H1 (cell line): ENCODE results near the gene FAM43B. TPM values are rescaled to one million over a fixed set of nuclear protein-coding genes. Genes with fewer than 3 reads are reported as not detected.

Experiments
- CTCF ChIA-PET: fragments of 300-600 bp; sonication (Branson Sonifier 250); formaldehyde crosslinking; loops from one replicate; lab custom pipeline; 2021; ENCODE audit not compliant: partially characterized antibody; lab: Charles Lee
- POLR2A ChIA-PET: fragments of 300-600 bp; sonication (Branson Sonifier 250); formaldehyde crosslinking; loops from one replicate; lab custom pipeline; 2021; ENCODE audit warnings: inconsistent platforms; ENCODE audit not compliant: partially characterized antibody; lab: Charles Lee
- DNase-seq, 2 experiments: peaks; one replicate each; pipeline versions ENCODE4 v3.0.0 to v3.0.0-alpha.2; 2010 to 2022; ENCODE audit warnings: low spot score in 2 of 2, low read depth in 1 of 2, mixed read lengths in 1 of 2
- FAIRE-seq: peaks from 2 replicates; lab custom pipeline; 2011; peaks lifted over from hg19 to GRCh38; lab: Jason Lieb, UNC
- H2AFZ ChIP-seq: 2 replicates; pipeline ENCODE4 v1.8.1; 2012; ENCODE audit warnings: low read length, inconsistent platforms
- H2AK5ac ChIP-seq: 2 replicates; pipeline ENCODE4 v1.6.1; 2013; ENCODE audit warnings: low read depth, low read length
- H2BK120ac ChIP-seq: replicated peaks from 2 replicates; pipeline ENCODE3; 2013; ENCODE audit warnings: low read depth, low read length, inconsistent platforms
- H2BK12ac ChIP-seq: 2 replicates; pipeline ENCODE4 v1.6.1; 2013; ENCODE audit warnings: low read depth, low read length
- H2BK15ac ChIP-seq: 2 replicates; pipeline ENCODE4 v1.6.1; 2013; ENCODE audit warnings: low read length
- H2BK20ac ChIP-seq: 2 replicates; pipeline ENCODE4 v1.6.1; 2013; ENCODE audit warnings: low read length
- H2BK5ac ChIP-seq: 2 replicates; pipeline ENCODE4 v1.6.1; 2013; ENCODE audit warnings: low read depth, low read length
- H3K14ac ChIP-seq: 2 replicates; pipeline ENCODE4 v1.6.1; 2013; ENCODE audit warnings: inconsistent platforms; ENCODE audit not compliant: insufficient read length
- H3K18ac ChIP-seq: 2 replicates; pipeline ENCODE4 v1.6.1; 2013; ENCODE audit warnings: low read length; ENCODE audit errors: extremely low read depth
- H3K23ac ChIP-seq: 2 replicates; pipeline ENCODE4 v1.6.1; 2013; ENCODE audit warnings: inconsistent platforms; ENCODE audit not compliant: insufficient read length
- H3K23me2 ChIP-seq: 2 replicates; pipeline ENCODE4 v1.6.1; 2013; ENCODE audit warnings: low read depth, low read length
- H3K27ac ChIP-seq: 2 replicates; pipeline ENCODE4 v1.6.1; 2011; ENCODE audit warnings: low read depth, low read length, inconsistent platforms
- H3K27me3 ChIP-seq, 4 experiments: replicated peaks in 1 of 4; 1 replicate in 1 of 4; 2 replicates in 3 of 4; pipeline versions ENCODE4 v1.6.1 to v1.8.1; 2011 to 2013; ENCODE audit warnings: low read length in 3 of 4, mild to moderate bottlenecking in 3 of 4, inconsistent platforms in 2 of 4, mixed read lengths in 2 of 4, moderate library complexity in 1 of 4; ENCODE audit not compliant: control insufficient read depth in 3 of 4, insufficient read depth in 3 of 4; ENCODE audit errors: extremely low read depth in 1 of 4
- H3K36me3 ChIP-seq, 4 experiments: 2 replicates each; pipeline versions ENCODE4 v1.6.1 to v1.8.1; 2011 to 2013; ENCODE audit warnings: mild to moderate bottlenecking in 4 of 4, low read length in 3 of 4, moderate library complexity in 2 of 4, control low read depth in 1 of 4, inconsistent platforms in 1 of 4; ENCODE audit not compliant: insufficient read depth in 4 of 4, control insufficient read depth in 2 of 4
- H3K4ac ChIP-seq: replicated peaks from 2 replicates; pipeline ENCODE3; 2013; ENCODE audit warnings: low read length, low read depth, mixed read lengths, inconsistent platforms; ENCODE audit not compliant: insufficient read length
- H3K4me1 ChIP-seq, 4 experiments: replicated peaks in 1 of 4; 1 replicate in 1 of 4; 2 replicates in 3 of 4; pipeline versions ENCODE4 v1.6.1 to v1.8.1; 2011 to 2013; ENCODE audit warnings: low read length in 3 of 4, inconsistent platforms in 2 of 4, mixed read lengths in 1 of 4; ENCODE audit not compliant: insufficient read depth in 4 of 4, control insufficient read depth in 3 of 4
- H3K4me2 ChIP-seq, 2 experiments: 2 replicates each; pipeline versions ENCODE4 v1.6.1 to v1.8.1; 2011 to 2013; ENCODE audit warnings: low read depth in 2 of 2, low read length in 2 of 2, control low read depth in 1 of 2, inconsistent platforms in 1 of 2, mild to moderate bottlenecking in 1 of 2; ENCODE audit not compliant: insufficient read depth in 1 of 2
- H3K4me3 ChIP-seq, 4 experiments: fragments of 200-600, 300-600 bp in 1 of 4; sonication (generic), shearing (Covaris generic), sonication (Bioruptor Twin) in 1 of 4; 2 replicates each; pipeline versions ENCODE4 v1.5.1 to v1.8.1; 2011 to 2016; ENCODE audit warnings: low read length in 4 of 4, low read depth in 3 of 4, control low read depth in 2 of 4, inconsistent platforms in 2 of 4, mild to moderate bottlenecking in 2 of 4, mixed read lengths in 1 of 4, moderate library complexity in 1 of 4; ENCODE audit not compliant: insufficient read depth in 2 of 4; ENCODE audit errors: extremely low read depth in 1 of 4
- H3K56ac ChIP-seq: replicated peaks from 2 replicates; pipeline ENCODE3; 2013; ENCODE audit warnings: low read depth, mild to moderate bottlenecking, mixed read lengths, low read length, inconsistent platforms; ENCODE audit not compliant: insufficient read length
- H3K79me1 ChIP-seq: 2 replicates; pipeline ENCODE4 v1.6.1; 2013; ENCODE audit warnings: low read depth, low read length, control low read depth
- H3K79me2 ChIP-seq, 2 experiments: 2 replicates each; pipeline versions ENCODE4 v1.6.1 to v1.8.1; 2012 to 2013; ENCODE audit warnings: low read length in 2 of 2, mild to moderate bottlenecking in 2 of 2, inconsistent platforms in 1 of 2; ENCODE audit not compliant: insufficient read depth in 2 of 2, control insufficient read depth in 1 of 2
- H3K9ac ChIP-seq, 4 experiments: replicated peaks in 1 of 4; 1 replicate in 1 of 4; 2 replicates in 3 of 4; pipeline versions ENCODE4 v1.6.1 to v1.8.1; 2011 to 2013; ENCODE audit warnings: low read depth in 3 of 4, low read length in 3 of 4, control low read depth in 2 of 4, mild to moderate bottlenecking in 2 of 4, moderate library complexity in 2 of 4, inconsistent platforms in 1 of 4; ENCODE audit errors: extremely low read depth in 1 of 4
- H3K9me3 ChIP-seq, 2 experiments: 2 replicates each; pipeline versions ENCODE4 v1.6.1 to v1.8.1; 2012 to 2013; ENCODE audit warnings: mild to moderate bottlenecking in 2 of 2, moderate library complexity in 2 of 2, control low read depth in 1 of 2, inconsistent platforms in 1 of 2, low read depth in 1 of 2, low read length in 1 of 2, mixed read lengths in 1 of 2; ENCODE audit not compliant: insufficient read depth in 2 of 2
- H4K20me1 ChIP-seq, 2 experiments: replicated peaks in 1 of 2; 2 replicates each; pipeline versions ENCODE3 to v1.8.1; 2011 to 2013; ENCODE audit warnings: inconsistent platforms in 2 of 2, low read length in 2 of 2, mild to moderate bottlenecking in 1 of 2; ENCODE audit not compliant: insufficient read depth in 2 of 2, control insufficient read depth in 1 of 2
- H4K5ac ChIP-seq: 2 replicates; pipeline ENCODE4 v1.6.1; 2013; ENCODE audit warnings: low read length, low read depth, mixed read lengths, inconsistent platforms; ENCODE audit not compliant: insufficient read length
- H4K8ac ChIP-seq: 2 replicates; pipeline ENCODE4 v1.8.0; 2013; ENCODE audit warnings: mild to moderate bottlenecking, moderate library complexity, low read length, inconsistent platforms; ENCODE audit not compliant: insufficient read depth; ENCODE audit errors: extremely low read depth
- H4K91ac ChIP-seq: replicated peaks from 2 replicates; pipeline ENCODE3; 2013; ENCODE audit warnings: low read length, mixed read lengths, inconsistent platforms; ENCODE audit not compliant: insufficient read length
- BCL11A ChIP-seq, 2 experiments: IDR thresholded peaks; one replicate each; pipeline ENCODE4 v1.6.1; 2011; ENCODE audit warnings: low read depth in 2 of 2, low read length in 2 of 2, mild to moderate bottlenecking in 2 of 2
- E2F6 ChIP-seq: IDR thresholded peaks from 2 replicates; pipeline ENCODE4 v1.6.1; 2012; ENCODE audit warnings: inconsistent platforms
- GTF2F1 ChIP-seq: IDR thresholded peaks from 2 replicates; pipeline ENCODE4 v1.6.1; 2012; ENCODE audit warnings: low read depth, low read length, improper control_type of control experiment, borderline replicate concordance
- HDAC2 ChIP-seq, 2 experiments: fragments of 300-600 bp in 1 of 2; sonication (generic) in 1 of 2; IDR thresholded peaks; 2 replicates each; pipeline ENCODE4 v1.6.1; 2011 to 2012; ENCODE audit warnings: low read depth in 2 of 2, low read length in 2 of 2, mild to moderate bottlenecking in 2 of 2, moderate library complexity in 2 of 2, borderline replicate concordance in 1 of 2, inconsistent platforms in 1 of 2
- KDM1A ChIP-seq: fragments of 200-600, 300-600 bp; sonication (generic); IDR thresholded peaks from 2 replicates; pipeline ENCODE4 v1.7.1; 2016; ENCODE audit warnings: mild to moderate bottlenecking, low read length, borderline replicate concordance
- NANOG ChIP-seq: IDR thresholded peaks from 2 replicates; pipeline ENCODE4 v1.6.1; 2011; ENCODE audit warnings: low read length, low read depth, mild to moderate bottlenecking, inconsistent platforms; ENCODE audit not compliant: insufficient read depth, poor library complexity, severe bottlenecking
- WGBS, 2 experiments: shearing (Covaris generic) in 1 of 2; methylation state at CpG; one replicate each; pipeline versions ENCODE4 v1.1.6 to v1.1.7; 2013 to 2015; ENCODE audit warnings: low lambda C conversion rate in 2 of 2, mixed read lengths in 2 of 2, inconsistent platforms in 1 of 2, low coverage in 1 of 2, missing lambda C conversion rate in 1 of 2; ENCODE audit not compliant: insufficient replicate concordance in 2 of 2, insufficient coverage in 1 of 2, insufficient read length in 1 of 2; ENCODE audit errors: extremely low coverage in 1 of 2, missing lambda C conversion rate in 1 of 2; 5-methylcytosine and 5-hydroxymethylcytosine counted together
- polyA plus RNA-seq, 7 experiments: library from polyadenylated mRNA; depleted of rRNA in 3 of 7; stranded (reverse) in 5 of 7; unstranded in 2 of 7; fragments of >200 nt in 5 of 7; fragments of 200-250 nt in 2 of 7; gene quantifications; 1 replicate in 5 of 7; 2 replicates in 1 of 7; 4 replicates in 1 of 7; pipeline versions ENCODE4 v1.2.1 to v1.2.3, GENCODE V29; 2011 to 2013; ENCODE audit warnings: missing spikeins in 2 of 7, mixed read lengths in 2 of 7
- total RNA-seq: library from RNA; stranded (reverse); fragmentation: NEBNext Ultra II Directional; extraction: Animal tissue kit (Norgen Biotek cat#: 25700); gene quantifications from 2 replicates; pipeline ENCODE4 v1.2.1, GENCODE V29; 2021
- TF ChIP-seq, protein P1 (sequence below): IDR thresholded peaks from 2 replicates; pipeline ENCODE4 v1.6.1; 2012; ENCODE audit warnings: low read length, inconsistent platforms

The FAM43B gene
- total and polyA plus RNA-seq, 2 of the 8 experiments (the other 6 are each of a cell fraction or from before 2014, with no cell fraction given): 0.88 to 2.2 TPM

GRCh38 chr1:20508411-20508771 is 44.0 kb upstream of the FAM43B start:
- Histone ChIP-seq H3K27me3 (peaks cover 0 to 3% (median 1%) of the 10 kb centered on the region in 4 experiments; a peak in 3 of 7 replicates), H2BK12ac (no peak overlapping the region), H3K27ac (no peak overlapping the region), H3K18ac (0 out of 2 replicates have a peak overlapping the region, but pooled peaks have one; percentile 10), H2AK5ac (no peak overlapping the region), H3K4me2 (peak overlapping the region; percentile 88 to 92), H4K5ac (peak overlapping the region; percentile 82), H3K4me1 (peaks cover 0 to 3% (median 2%) of the 10 kb centered on the region in 4 experiments; a peak in 2 of 7 replicates), H3K79me2 (peaks cover 0 to 30% of the 10 kb centered on the region in 2 experiments; a peak in 3 of 4 replicates), H4K20me1 (no peaks in the 10 kb centered on the region), H2BK20ac (no peak overlapping the region), H3K79me1 (no peaks in the 10 kb centered on the region; the same call in 1 of the 2 replicates), H4K91ac (no peak overlapping the region), H3K56ac (no peak overlapping the region), H4K8ac (peak overlapping the region; percentile 93; the same call in 1 of the 2 replicates), H3K23me2 (no peaks in the 10 kb centered on the region; the same call in 1 of the 2 replicates), H3K36me3 (no peaks in the 10 kb centered on the region), H3K14ac (no peak overlapping the region), H3K9ac (peak overlapping the region in 1 of 4 experiments; percentile 84; a peak in 1 of 7 replicates), H2AFZ (peak overlapping the region; percentile 79; the same call in 1 of the 2 replicates), H2BK120ac (no peak overlapping the region), H3K4ac (no peak overlapping the region), H2BK15ac (no peak overlapping the region), H2BK5ac (no peak overlapping the region), H3K23ac (no peak overlapping the region), H3K4me3 (peak overlapping the region; percentile 86 to 94 (median 88)), H3K9me3 (no peaks in the 10 kb centered on the region)
- DNase-seq: no peak
- POLR2A ChIA-PET: interaction anchor here (1.0 to 1.3 kb wide), 2 partner anchors 22 to 26 kb away, joined by 3 read pairs; partner anchors contain the start of gene CAMK2N1
- no peak for FAIRE-seq
- WGBS, 2 experiments: 69% methylated on average over 5 of the region's 5 CpGs; no CpG with 5 or more reads in 1 of the 2 experiments
- no peak for TF ChIP-seq GTF2F1
- TF ChIP-seq, protein P1, sequence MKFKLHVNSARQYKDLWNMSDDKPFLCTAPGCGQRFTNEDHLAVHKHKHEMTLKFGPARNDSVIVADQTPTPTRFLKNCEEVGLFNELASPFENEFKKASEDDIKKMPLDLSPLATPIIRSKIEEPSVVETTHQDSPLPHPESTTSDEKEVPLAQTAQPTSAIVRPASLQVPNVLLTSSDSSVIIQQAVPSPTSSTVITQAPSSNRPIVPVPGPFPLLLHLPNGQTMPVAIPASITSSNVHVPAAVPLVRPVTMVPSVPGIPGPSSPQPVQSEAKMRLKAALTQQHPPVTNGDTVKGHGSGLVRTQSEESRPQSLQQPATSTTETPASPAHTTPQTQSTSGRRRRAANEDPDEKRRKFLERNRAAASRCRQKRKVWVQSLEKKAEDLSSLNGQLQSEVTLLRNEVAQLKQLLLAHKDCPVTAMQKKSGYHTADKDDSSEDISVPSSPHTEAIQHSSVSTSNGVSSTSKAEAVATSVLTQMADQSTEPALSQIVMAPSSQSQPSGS: no peak
- no peak for TF ChIP-seq KDM1A
- no peak for TF ChIP-seq BCL11A (IDR thresholded peaks at IDR 0.05; ENCODE audit: low read depth in 2 of 2, low read length in 2 of 2)
- TF ChIP-seq NANOG: no peak
- no peak for TF ChIP-seq E2F6
- TF ChIP-seq HDAC2 (IDR thresholded peaks at IDR 0.05; ENCODE audit: borderline replicate concordance in 1 of 2, low read depth in 2 of 2, low read length in 2 of 2): no peak
- CTCF ChIA-PET: interaction anchor here (1.1 to 1.6 kb wide), 2 partner anchors 15 to 124 kb away, joined by 3 to 5 read pairs; no protein-coding TSS in a partner anchor
